MM.1S (cell line): ENCODE measurements around the gene PDIA6.
"Not testable (repeated sequence)": the region's sequence is repeated elsewhere in the genome, so short reads cannot be mapped to it uniquely, and the experiment has no call there.

ENCODE experiments used
- DNase-seq: peaks from one replicate; pipeline ENCODE4 v3.0.0-alpha.2; 2015
- H2AFZ ChIP-seq: fragments of 300-600 bp; sonication (generic); 2 replicates; pipeline ENCODE4 v1.6.0; 2016; ENCODE audit warnings: antibody characterized with exemption, low read length
- H3F3A ChIP-seq: fragments of 300-600 bp; sonication (generic); 2 replicates; pipeline ENCODE4 v1.6.1; 2016; ENCODE audit warnings: mild to moderate bottlenecking, antibody characterized with exemption, low read length, moderate library complexity, mixed read lengths; ENCODE audit not compliant: insufficient read depth
- H3K27ac ChIP-seq: fragments of 300-600 bp; sonication (generic); 2 replicates; pipeline ENCODE4 v1.5.1; 2016; ENCODE audit warnings: mild to moderate bottlenecking, low read length
- H3K27me3 ChIP-seq: fragments of 300-600 bp; sonication (generic); replicated peaks from 2 replicates; pipeline ENCODE4 v1.6.0; 2016; ENCODE audit warnings: low read length; ENCODE audit not compliant: insufficient read depth
- H3K36me3 ChIP-seq: fragments of 300-600 bp; sonication (generic); replicated peaks from 2 replicates; pipeline ENCODE4 v1.6.1; 2016; ENCODE audit warnings: mild to moderate bottlenecking, low read length, mixed read lengths; ENCODE audit not compliant: insufficient read depth
- H3K4me1 ChIP-seq: fragments of 300-600 bp; sonication (generic); 2 replicates; pipeline ENCODE4 v1.6.1; 2016; ENCODE audit warnings: low read length, mixed read lengths
- H3K4me2 ChIP-seq: fragments of 300-600 bp; sonication (generic); 2 replicates; pipeline ENCODE4 v1.6.0; 2016; ENCODE audit warnings: low read depth, low read length
- H3K4me3 ChIP-seq: fragments of 300-600 bp; sonication (generic); 2 replicates; pipeline ENCODE4 v1.5.1; 2016; ENCODE audit warnings: low read length, mixed read lengths
- H3K79me2 ChIP-seq: fragments of 300-600 bp; sonication (generic); 2 replicates; pipeline ENCODE4 v1.6.1; 2016; ENCODE audit warnings: mixed run types, low read length, mixed read lengths
- H3K9ac ChIP-seq: fragments of 300-600 bp; sonication (generic); 2 replicates; pipeline ENCODE4 v1.6.1; 2016; ENCODE audit warnings: low read length, mixed read lengths
- H3K9me2 ChIP-seq: fragments of 300-600 bp; sonication (generic); replicated peaks from 2 replicates; pipeline ENCODE4 v1.6.1; 2016; ENCODE audit warnings: mild to moderate bottlenecking, low read length, mixed read lengths; ENCODE audit not compliant: insufficient read depth
- H3K9me3 ChIP-seq: fragments of 300-600 bp; sonication (generic); replicated peaks from 2 replicates; pipeline ENCODE4 v1.6.1; 2016; ENCODE audit warnings: mild to moderate bottlenecking, low read length, mixed read lengths; ENCODE audit not compliant: insufficient read depth
- H4K20me1 ChIP-seq: fragments of 300-600 bp; sonication (generic); 2 replicates; pipeline ENCODE4 v1.6.1; 2016; ENCODE audit warnings: mild to moderate bottlenecking, low read length, moderate library complexity, mixed read lengths; ENCODE audit not compliant: insufficient read depth
- CTCF ChIP-seq: fragments of 300-600 bp; sonication (generic); IDR thresholded peaks from 2 replicates; pipeline ENCODE4 v1.5.1; 2016; ENCODE audit warnings: antibody characterized with exemption, low read length, mixed read lengths
- EZH2 ChIP-seq: fragments of 300-600 bp; sonication (generic); optimal IDR thresholded peaks from 2 replicates; pipeline ENCODE3; 2017; ENCODE audit warnings: low read depth, mild to moderate bottlenecking, antibody characterized with exemption, low read length, mixed read lengths
- EZH2phosphoT487 ChIP-seq: fragments of 300-600 bp; sonication (generic); IDR thresholded peaks from 2 replicates; pipeline ENCODE4 v1.6.1; 2018; ENCODE audit warnings: antibody characterized with exemption, low read length

Gene PDIA6

DNA sequence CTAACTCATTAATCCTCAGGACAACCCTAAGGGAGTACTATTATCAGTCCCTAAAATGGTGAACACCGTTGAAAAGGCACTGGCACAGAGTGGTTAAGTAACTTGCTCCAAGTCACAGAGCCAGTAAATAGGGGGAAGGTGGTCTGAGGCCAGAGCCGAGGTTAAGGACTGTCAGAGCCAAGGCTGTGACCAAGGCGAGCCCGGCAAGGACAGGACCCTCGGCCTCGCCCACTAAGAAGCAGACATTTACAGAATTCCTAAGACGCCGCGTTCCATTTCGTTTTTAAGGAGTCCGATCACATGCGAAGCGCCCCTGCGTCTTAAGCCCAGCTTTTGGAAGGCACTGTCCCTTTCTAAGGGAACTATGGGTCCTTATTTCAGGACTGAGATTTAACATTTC is 1.1 kb downstream of the PDIA6 start:
- peak overlapping the region; percentile 90 for H3K9ac ChIP-seq
- no peaks in the 10 kb centered on the region for H3K9me3 ChIP-seq
- H3K9me2 ChIP-seq = no peaks in the 10 kb centered on the region
- H3K27me3 ChIP-seq = 0 out of 2 replicates have a peak, but pooled peaks cover 3% of the 10 kb centered on the region
- H3K36me3 ChIP-seq = peaks cover 3% of the 10 kb centered on the region; the same call in 1 of the 2 replicates
- H3K4me1 ChIP-seq = peaks cover 23% of the 10 kb centered on the region
- DNase-seq = no peak
- H4K20me1 ChIP-seq = peaks cover 42% of the 10 kb centered on the region
- H3F3A ChIP-seq = peaks cover 23% of the 10 kb centered on the region
- no peak overlapping the region for H2AFZ ChIP-seq
- H3K4me3 ChIP-seq = peak overlapping the region; percentile 79
- peaks cover 58% of the 10 kb centered on the region for H3K79me2 ChIP-seq
- TF ChIP-seq CTCF (no peak), EZH2phosphoT487 (no peak), EZH2 (no peak)
- H3K27ac ChIP-seq = peak overlapping the region; percentile 77; the same call in 1 of the 2 replicates
- peak overlapping the region; percentile 93 for H3K4me2 ChIP-seq

GRCh38 chr2:10810202-10811161 is 2.1 kb downstream of the PDIA6 start:
- no peak for TF ChIP-seq EZH2phosphoT487
- no peak for TF ChIP-seq EZH2
- H3K9me3 ChIP-seq = no peaks in the 10 kb centered on the region
- H3K4me1 ChIP-seq = peaks cover 23% of the 10 kb centered on the region
- peaks cover 65% of the 10 kb centered on the region for H3K79me2 ChIP-seq
- DNase-seq = peak; percentile 30
- no peaks in the 10 kb centered on the region for H3K27me3 ChIP-seq
- no peak overlapping the region for H2AFZ ChIP-seq
- H3K4me2 ChIP-seq = peak overlapping the region; percentile 93
- H3K9ac ChIP-seq = peak overlapping the region; percentile 90
- peaks cover 23% of the 10 kb centered on the region for H3F3A ChIP-seq
- no peaks in the 10 kb centered on the region for H3K9me2 ChIP-seq
- peaks cover 3% of the 10 kb centered on the region; the same call in 1 of the 2 replicates for H3K36me3 ChIP-seq
- peak overlapping the region; percentile 77; the same call in 1 of the 2 replicates for H3K27ac ChIP-seq
- H4K20me1 ChIP-seq = peaks cover 43% of the 10 kb centered on the region
- H3K4me3 ChIP-seq = peak overlapping the region; percentile 79

GRCh38 chr2:10806543-10806942 is 6.0 kb downstream of the PDIA6 start:
- Histone ChIP-seq H3K27ac (no peak overlapping the region), H3K4me1 (peaks cover 20% of the 10 kb centered on the region), H3K79me2 (peaks cover 84% of the 10 kb centered on the region), H3K9ac (no peak overlapping the region), H3K4me2 (no peak overlapping the region), H3K9me3 (no peaks in the 10 kb centered on the region), H3K36me3 (peaks cover 12% of the 10 kb centered on the region), H3F3A (peaks cover 21% of the 10 kb centered on the region), H3K27me3 (no peaks in the 10 kb centered on the region), H3K4me3 (no peak overlapping the region), H4K20me1 (peaks cover 53% of the 10 kb centered on the region), H2AFZ (no peak overlapping the region), H3K9me2 (no peaks in the 10 kb centered on the region)
- TF ChIP-seq EZH2 (no peak), EZH2phosphoT487 (no peak), CTCF (no peak)
- no peak for DNase-seq

DNA sequence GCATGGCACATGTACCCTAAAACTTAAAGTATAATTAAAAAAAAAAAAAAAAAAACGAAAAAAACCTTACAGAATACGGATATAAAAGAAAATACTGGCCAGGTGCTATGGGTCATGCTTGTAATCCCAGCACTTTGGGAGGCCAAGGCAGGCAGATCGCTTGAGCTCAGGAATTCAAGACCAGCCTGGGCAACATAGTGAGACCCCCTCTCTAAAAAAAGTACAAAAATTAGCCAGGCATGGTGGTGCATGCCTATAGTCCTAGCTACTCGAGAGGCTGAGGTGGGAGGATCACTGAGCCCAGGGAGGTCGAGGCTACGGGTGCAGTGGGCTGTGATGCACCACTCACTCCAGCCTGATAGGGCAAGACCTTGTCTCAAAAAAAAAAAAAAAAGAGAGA is 6.6 kb downstream of the PDIA6 start:
- not testable (repeated sequence) for H3K4me2 ChIP-seq

More for the DNA sequence above, 6.6 kb downstream of the PDIA6 start:
- peaks cover 55% of the 10 kb centered on the region for H4K20me1 ChIP-seq
- peaks cover 20% of the 10 kb centered on the region for H3K4me1 ChIP-seq
- not testable (repeated sequence) for DNase-seq, H3K4me3 ChIP-seq, H3K27ac ChIP-seq, H2AFZ ChIP-seq, H3K9me3 ChIP-seq, H3K9ac ChIP-seq, H3K27me3 ChIP-seq, H3K9me2 ChIP-seq
- peaks cover 17% of the 10 kb centered on the region for H3K36me3 ChIP-seq
- peaks cover 16% of the 10 kb centered on the region for H3F3A ChIP-seq
- H3K79me2 ChIP-seq = peaks cover 84% of the 10 kb centered on the region
